OCI-LY3 (cell line): ENCODE results near the gene FIBP.

ENCODE experiments used
- CTCF ChIP-seq: fragments of 200-600, 300-600 bp; sonication (generic); IDR thresholded peaks from 2 replicates; pipeline ENCODE4 v1.5.1; 2014; ENCODE audit warnings: antibody characterized with exemption, low read length, low read depth
- EZH2phosphoT487 ChIP-seq: fragments of 200-600 bp; shearing (Covaris generic); IDR thresholded peaks from 2 replicates; pipeline ENCODE4 v1.6.1; 2018; ENCODE audit warnings: antibody characterized with exemption, mixed run types, low read depth

GRCh38 chr11:65864706-65865471 lies 23.4 kb downstream of the FIBP start:
- TF ChIP-seq EZH2phosphoT487 (no peak), CTCF (no peak)
